HG03196 (cell line): ENCODE measurements around the gene TNFAIP3.
"Not testable (repeated sequence)": the region's sequence is repeated elsewhere in the genome, so short reads cannot be mapped to it uniquely, and the experiment has no call there.

ENCODE experiments used
- ATAC-seq: cut with Tn5 transposase; IDR thresholded peaks from one replicate; pipeline ENCODE4 v1.9.1; 2021; ENCODE audit not compliant: unreplicated experiment

The TNFAIP3 gene

GRCh38 chr6:137844327-137844726, 22.7 kb upstream of the TNFAIP3 start:
- ATAC-seq: not testable (repeated sequence)

GRCh38 chr6:137844773-137845172, 22.3 kb upstream of the TNFAIP3 start:
- not testable (repeated sequence) for ATAC-seq

- no peak for ATAC-seq
These were observed 21.6 kb upstream of the TNFAIP3 start for GRCh38 chr6:137845460-137845859.

- no peak for ATAC-seq
These were observed 20.8 kb upstream of the TNFAIP3 start for GRCh38 chr6:137846274-137846673.

- ATAC-seq: no peak
These were observed 20.2 kb upstream of the TNFAIP3 start for GRCh38 chr6:137846772-137847313.

- ATAC-seq: no peak
These were observed 19.3 kb upstream of the TNFAIP3 start for GRCh38 chr6:137847748-137848147.

- ATAC-seq: no peak
These were observed 18.4 kb upstream of the TNFAIP3 start for GRCh38 chr6:137848672-137849071.

GRCh38 chr6:137849181-137849980, 17.7 kb upstream of the TNFAIP3 start:
- peak; percentile 40 for ATAC-seq

GRCh38 chr6:137849981-137850714, 16.9 kb upstream of the TNFAIP3 start:
- no peak for ATAC-seq

GRCh38 chr6:137850816-137851602, 16.1 kb upstream of the TNFAIP3 start:
- ATAC-seq: no peak

- ATAC-seq: no peak
These were observed 15.4 kb upstream of the TNFAIP3 start for GRCh38 chr6:137851669-137852068.

GRCh38 chr6:137852346-137852745, 14.7 kb upstream of the TNFAIP3 start:
- ATAC-seq: no peak

- ATAC-seq: no peak
These were observed 14.2 kb upstream of the TNFAIP3 start for GRCh38 chr6:137852811-137853210.

- ATAC-seq: no peak
These were observed 13.4 kb upstream of the TNFAIP3 start for GRCh38 chr6:137853569-137854213.

- no peak for ATAC-seq
These were observed 10.7 kb upstream of the TNFAIP3 start for GRCh38 chr6:137856138-137856898.

GRCh38 chr6:137859025-137859424, 8.0 kb upstream of the TNFAIP3 start:
- ATAC-seq: no peak

GRCh38 chr6:137860394-137861005, 6.6 kb upstream of the TNFAIP3 start:
- ATAC-seq: no peak

GRCh38 chr6:137861550-137862337, 5.3 kb upstream of the TNFAIP3 start:
- ATAC-seq: no peak
